ENCODE measurements around the gene CBX2. TPM values are rescaled to one million over a fixed set of nuclear protein-coding genes. Genes with fewer than 3 reads are reported as not detected.

The CBX2 gene
- total RNA-seq, 4 donors from 2014 or later = 0.34 to 3.0 (median 0.68) TPM

DNA sequence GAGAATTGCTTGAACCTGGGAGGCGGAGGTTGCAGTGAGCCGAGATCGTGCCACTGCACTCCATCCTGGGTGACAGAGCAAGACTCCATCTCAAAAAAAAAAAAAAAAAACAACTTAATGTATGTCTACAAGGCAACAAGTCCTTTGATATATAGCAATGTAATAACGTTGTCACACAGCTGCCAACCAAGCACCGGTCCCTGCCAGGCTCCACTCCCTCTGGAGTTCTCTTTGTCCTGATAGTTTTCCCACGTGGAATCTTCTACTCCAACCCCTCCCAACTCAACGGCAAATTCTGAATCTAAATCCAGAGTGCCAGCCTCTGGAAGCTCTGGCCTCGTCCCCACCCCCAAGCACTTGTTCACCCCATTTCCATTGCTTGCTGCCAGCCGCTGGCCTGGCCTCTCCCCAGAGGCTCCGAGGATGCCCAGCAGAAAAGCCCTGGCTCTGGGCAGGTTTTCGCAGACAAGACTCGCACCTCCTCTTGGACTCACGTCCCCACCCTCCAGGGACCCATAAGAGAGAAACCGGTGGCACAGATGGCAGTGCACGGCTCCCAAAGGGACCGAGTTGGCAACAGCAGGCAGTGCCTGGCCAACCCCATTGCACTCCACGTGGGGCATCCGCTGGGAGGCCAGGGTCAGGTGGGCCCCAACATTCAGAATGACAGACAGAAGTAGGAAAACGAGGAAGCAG lies 15.9 kb upstream of the CBX2 start:
- TF ChIP-seq, protein P1, sequence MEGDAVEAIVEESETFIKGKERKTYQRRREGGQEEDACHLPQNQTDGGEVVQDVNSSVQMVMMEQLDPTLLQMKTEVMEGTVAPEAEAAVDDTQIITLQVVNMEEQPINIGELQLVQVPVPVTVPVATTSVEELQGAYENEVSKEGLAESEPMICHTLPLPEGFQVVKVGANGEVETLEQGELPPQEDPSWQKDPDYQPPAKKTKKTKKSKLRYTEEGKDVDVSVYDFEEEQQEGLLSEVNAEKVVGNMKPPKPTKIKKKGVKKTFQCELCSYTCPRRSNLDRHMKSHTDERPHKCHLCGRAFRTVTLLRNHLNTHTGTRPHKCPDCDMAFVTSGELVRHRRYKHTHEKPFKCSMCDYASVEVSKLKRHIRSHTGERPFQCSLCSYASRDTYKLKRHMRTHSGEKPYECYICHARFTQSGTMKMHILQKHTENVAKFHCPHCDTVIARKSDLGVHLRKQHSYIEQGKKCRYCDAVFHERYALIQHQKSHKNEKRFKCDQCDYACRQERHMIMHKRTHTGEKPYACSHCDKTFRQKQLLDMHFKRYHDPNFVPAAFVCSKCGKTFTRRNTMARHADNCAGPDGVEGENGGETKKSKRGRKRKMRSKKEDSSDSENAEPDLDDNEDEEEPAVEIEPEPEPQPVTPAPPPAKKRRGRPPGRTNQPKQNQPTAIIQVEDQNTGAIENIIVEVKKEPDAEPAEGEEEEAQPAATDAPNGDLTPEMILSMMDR (IDR thresholded peaks at IDR 0.05; ENCODE audit: low read depth) = no peak

DNA sequence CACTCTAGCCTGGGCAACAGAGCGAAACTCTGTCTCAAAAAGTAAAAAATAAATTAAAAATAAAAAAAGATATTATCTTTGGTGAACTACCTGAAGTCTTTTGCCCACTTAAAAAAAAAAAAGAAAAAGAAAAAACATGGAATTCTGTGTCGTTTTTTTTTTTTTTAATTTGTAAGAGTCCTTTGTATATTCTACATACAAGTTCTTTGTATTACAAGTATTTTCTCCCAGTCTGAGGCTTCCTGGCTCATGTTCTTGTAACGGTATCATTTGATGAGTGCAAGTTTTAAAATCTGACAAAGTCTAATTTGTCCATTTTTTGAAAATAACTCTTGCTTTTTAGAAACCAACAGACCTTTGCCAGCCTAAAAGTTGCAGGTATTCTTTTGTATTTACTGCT lies 12.2 kb upstream of the CBX2 start:
- TF ChIP-seq, protein P1 (IDR thresholded peaks at IDR 0.05; ENCODE audit: low read depth) = no peak

DNA sequence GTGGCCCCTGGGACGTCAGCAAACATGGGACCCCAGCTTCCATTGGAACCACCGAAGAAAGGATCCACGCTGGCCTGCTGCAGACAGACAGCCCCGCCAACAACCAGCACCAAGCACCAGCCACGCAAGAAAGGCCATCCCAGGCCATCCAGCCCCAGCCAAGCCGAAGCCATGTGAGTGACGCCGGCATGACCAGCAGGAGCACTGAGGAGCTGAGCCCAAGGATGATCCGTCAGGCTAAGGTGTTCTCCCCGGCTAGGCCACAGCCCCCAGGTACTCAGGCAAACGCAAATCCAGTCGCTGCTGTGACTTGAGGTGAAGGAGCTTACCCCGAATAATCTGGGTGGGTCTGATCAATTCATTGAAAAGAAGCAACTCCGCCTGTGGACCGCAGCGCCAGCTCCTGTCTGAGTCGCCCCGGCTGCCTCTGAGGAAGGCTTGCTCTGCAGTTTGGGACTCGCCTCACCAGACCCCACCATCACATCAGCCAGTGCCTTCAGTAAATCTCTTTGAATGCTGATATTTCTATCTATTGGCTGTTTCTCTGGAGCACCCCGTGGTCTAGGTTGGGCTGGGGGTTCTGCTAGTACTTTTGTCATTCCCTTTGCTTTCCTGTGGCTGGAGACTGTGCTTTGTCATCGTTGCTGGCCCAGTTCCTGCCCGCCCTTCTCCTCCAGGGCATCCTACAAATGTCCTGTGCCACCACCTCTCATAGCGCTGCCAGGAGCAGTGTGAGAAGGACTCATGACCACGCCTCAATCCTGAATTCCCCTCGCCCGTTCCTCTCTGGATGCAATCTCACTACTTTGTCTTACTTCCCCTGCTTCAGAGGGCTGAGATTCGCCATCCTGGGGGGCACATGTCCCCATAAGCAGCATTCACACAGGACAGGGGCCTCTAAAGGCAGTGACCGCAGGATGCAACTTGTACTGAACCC lies 8.1 kb upstream of the CBX2 start:
- TF ChIP-seq, protein P1 (IDR thresholded peaks at IDR 0.05; ENCODE audit: low read depth) = no peak

DNA sequence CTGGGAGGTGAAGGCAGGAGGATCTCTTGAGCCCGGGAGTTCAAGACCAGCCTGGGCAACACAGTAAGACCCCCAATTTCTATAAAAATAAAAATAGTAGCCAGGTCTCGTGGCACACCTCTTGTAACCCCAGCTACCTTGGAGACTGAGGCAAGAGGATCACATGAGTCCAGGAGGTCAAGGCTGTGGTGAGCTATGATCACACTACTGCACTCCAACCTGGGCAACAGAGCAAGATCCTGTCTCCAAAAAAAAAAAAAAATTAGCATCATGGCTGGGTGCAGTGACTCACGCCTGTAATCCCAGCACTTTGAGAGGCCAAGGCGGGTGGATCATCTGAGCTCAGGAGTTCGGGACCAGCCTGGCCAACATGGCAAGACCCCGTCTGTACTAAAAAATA lies 6.7 kb upstream of the CBX2 start:
- TF ChIP-seq, protein P1 (IDR thresholded peaks at IDR 0.05; ENCODE audit: low read depth) = no peak

DNA sequence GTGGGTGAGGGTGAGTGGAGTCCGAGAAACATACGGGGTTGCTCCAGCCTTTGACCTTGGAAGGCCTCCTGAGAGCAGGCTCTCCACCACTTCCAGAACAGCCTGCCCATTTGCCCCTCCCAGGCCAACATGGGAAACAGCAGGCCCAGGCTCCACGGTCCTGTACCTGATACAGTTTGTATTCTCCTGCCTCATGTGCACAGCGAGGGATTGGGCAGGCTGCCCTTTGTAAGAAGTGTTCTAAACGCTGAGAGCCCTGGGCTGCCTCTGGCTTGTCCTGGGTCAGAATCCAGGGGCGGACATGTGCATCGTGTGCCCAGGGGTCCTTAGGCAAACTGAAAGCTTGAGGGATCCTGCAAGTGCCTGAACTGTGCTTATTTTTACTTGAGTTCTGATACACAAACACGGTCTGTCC lies 3.4 kb upstream of the CBX2 start:
- TF ChIP-seq, protein P1 (IDR thresholded peaks at IDR 0.05; ENCODE audit: low read depth) = no peak

DNA sequence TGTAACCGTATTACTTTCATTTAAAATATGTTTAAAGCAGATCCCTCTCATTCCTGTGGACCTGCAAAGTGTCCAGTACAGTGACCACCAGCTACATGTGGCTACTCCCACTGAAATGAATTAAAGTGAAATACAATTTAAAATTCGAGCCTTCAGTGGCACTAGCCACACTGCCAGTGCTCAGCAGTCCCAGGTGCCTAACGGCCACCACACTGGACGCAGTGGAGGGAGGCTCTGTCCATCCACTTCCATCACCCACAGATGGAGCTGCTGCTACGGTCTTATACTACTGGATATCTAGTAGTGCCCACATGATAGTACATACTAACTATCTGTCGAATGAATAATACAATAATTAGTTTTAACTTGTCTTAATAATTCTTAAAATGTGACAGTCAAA lies 2.3 kb upstream of the CBX2 start:
- TF ChIP-seq, protein P1 (IDR thresholded peaks at IDR 0.05; ENCODE audit: low read depth) = no peak

Measured in subcutaneous adipose tissue (tissue), 4 donors.